Stimulated activated CD4-positive, alpha-beta T cell treated with anti-CD3 and anti-CD28 coated beads, Interleukin-15, amount 100 ng/mL, for 24 hours (primary cell): ENCODE results near the gene GSPT1.
A peak's percentile ranks its signal among the peaks of the same experiment; 100 is the strongest.
"Not testable (repeated sequence)": the region's sequence is repeated elsewhere in the genome, so short reads cannot be mapped to it uniquely, and the experiment has no call there.

Source experiments
- DNase-seq: peaks from one replicate; pipeline ENCODE4 v3.0.0-alpha.2; 2020

The GSPT1 gene

DNA sequence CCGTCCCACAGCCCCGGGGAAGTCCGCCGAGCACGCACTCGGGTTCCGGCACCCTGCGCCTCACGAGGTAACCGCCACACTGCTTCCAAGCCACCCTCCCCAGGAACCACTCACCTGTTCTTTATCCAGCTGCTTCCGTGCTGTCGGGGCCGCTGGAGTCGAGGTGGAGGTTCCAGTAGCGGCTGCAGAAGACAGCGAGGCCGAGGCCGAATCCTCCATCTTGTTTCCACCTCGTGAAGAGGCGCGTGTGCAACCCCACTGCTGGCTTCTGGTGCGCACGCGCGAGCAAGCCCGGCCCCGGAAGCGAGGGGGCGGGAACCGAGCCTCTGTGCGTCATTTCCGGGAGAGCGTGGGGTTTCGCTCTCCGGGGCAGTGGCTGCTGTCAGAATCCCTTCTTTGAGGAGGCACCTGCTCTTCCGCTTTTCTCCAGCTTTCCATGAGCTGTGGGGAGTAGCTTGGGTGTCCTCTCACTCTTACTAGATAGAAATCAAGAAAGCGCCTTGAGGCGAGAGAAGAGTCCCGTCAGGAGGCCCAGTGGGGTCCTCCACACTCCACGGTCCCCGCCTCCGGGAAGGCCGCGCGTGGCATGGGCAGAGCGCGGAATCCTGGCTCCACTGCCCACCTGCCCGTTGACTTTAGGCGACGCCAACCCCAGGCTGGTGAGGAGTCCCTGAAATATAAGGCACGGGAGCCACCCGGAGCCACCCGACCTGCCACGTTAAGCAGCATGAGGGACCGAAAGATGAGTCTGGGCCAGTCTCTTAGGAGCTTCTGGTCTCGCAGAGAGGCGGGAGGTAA, 64.3 kb downstream of the GSPT1 start, which contains the start of gene RSL1D1:
Gene RSL1D1 (minus strand): TSS at position 249 of the 798 bp plus-strand sequence. CDS start 30 bp downstream, at position 219.
- peak; percentile 90 for DNase-seq

DNA sequence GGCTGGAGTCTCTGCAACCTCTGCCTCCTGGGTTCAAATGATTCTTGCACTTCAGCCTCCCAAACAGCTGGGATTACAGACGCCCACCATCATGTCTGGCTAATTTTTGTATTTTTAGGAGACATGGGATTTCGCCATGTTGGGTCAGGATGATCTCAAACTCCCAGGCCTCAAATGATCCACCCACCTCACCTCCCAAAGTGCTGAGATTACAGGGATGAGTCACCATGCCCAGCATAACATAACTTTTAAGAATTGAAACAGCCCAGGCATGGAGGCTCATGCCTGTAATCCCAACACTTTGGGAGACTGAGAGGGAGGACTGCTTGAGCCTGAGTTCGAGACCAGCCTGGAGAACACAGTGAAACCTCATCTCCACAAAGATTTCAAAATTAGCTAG, 66.9 kb downstream of the GSPT1 start:
- no peak for DNase-seq

GRCh38 chr16:11844499-11844898, 71.3 kb downstream of the GSPT1 start:
- DNase-seq = no peak

GRCh38 chr16:11843861-11844260, 71.9 kb downstream of the GSPT1 start:
- DNase-seq = no peak

GRCh38 chr16:11843206-11843605, 72.5 kb downstream of the GSPT1 start:
- DNase-seq = no peak

DNA sequence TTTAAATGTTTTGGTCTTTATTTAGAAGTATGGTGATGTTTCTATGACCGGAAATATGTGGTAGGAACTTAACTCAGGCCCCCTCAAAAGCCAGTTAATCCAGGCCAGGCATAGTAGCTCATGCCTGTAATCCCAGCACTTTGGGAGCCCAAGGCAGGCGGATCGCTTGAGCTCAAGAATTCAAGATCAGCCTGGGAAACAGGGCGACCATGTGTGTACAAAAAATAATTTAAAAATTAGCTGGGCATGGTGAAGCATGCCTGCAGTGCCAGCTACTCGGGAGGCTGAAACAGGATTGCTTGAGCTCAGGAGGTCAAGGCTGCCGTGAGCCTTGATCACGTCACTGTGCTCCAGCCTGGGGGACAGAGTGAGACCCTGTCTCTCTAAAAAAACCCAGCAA, 74.7 kb downstream of the GSPT1 start:
- DNase-seq = no peak

GRCh38 chr16:11836650-11837244, 79.0 kb downstream of the GSPT1 start:
- DNase-seq = no peak

- DNase-seq = no peak
Measured at GRCh38 chr16:11835891-11836649, 79.7 kb downstream of the GSPT1 start.

GRCh38 chr16:11835309-11835708, 80.4 kb downstream of the GSPT1 start:
- no peak for DNase-seq

DNA sequence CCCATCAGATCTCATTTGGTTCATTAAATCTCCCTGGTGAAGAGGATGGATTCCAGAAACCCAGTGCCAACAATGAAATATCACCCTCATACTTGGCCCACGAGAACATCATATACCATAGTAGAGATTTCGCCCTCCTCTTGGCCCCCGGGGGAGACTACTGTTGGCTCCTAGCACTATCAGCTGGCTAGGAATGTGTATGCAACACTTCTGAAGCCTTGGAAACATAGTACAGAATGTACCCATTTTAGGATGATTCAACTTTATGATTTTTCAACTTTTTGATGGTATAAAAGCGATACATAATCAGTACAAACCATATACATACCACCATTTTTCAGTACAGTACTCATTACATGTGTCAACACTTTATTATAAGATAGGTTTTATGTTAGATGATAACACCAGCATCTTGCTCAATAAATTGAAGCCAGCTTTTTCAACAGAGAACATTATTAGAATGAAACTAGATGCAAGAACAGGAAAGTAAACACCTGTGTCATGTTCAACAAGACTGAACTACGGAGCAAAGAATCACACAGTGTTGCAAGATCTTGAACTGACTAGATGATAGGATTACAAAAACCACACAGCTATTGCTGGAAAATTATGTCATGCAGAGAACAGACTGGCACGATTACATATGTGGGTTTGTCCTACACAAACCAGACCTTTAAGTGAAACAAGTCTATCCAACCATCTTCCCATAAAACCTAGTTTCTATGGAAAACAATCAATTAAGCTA, 81.6 kb downstream of the GSPT1 start:
- DNase-seq = no peak

DNA sequence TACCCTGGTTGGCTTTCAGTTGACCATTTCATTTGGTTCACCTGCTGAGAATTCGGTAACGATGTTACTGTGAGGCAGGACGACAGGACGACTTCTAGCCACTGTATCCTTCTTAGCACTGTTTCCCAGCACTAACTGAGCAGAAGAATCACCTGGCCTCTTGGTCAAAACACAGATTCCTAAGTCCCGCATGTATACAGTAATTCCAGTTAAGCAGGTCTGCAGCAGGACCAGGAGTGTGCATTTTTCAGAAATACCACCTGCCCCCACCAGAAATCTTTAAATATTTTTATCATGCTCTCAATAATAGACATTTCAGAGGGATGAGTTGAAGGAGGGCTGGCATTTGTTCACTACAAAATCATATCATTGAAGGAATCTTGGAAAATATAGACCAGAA, 87.1 kb downstream of the GSPT1 start:
- no peak for DNase-seq

DNA sequence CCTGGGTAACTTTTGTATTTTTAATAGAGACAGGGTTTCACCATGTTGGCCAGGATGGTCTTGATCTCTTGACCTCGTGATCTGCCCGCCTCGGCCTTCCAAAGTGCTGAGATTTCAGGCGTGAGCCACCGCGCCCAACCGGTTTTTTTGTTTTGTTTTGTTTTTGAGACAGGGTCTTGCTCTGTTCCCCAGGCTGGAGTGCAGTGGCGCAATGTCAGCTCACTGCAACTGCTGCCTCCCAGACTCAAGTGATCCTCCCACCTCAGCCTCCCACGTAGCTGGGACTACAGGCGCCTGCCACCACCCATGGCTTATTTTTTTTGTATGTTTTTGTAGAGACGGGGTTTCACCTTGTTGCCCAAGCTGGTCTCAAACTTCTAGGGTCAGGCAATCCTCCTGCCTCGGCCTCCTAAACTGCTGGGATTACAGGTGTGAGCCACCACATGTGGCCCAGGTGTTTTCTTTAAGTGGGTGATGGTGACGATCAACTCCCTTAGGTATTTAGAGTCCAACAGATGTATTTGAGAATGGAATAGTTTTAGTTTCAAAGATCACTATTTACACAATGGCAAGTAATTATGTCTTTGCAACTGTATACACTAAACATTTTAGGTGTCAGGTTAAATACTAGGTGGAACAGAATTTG, 90.1 kb downstream of the GSPT1 start:
- DNase-seq = not testable (repeated sequence)

- no peak for DNase-seq
Measured at GRCh38 chr16:11824362-11824761, 91.4 kb downstream of the GSPT1 start.

DNA sequence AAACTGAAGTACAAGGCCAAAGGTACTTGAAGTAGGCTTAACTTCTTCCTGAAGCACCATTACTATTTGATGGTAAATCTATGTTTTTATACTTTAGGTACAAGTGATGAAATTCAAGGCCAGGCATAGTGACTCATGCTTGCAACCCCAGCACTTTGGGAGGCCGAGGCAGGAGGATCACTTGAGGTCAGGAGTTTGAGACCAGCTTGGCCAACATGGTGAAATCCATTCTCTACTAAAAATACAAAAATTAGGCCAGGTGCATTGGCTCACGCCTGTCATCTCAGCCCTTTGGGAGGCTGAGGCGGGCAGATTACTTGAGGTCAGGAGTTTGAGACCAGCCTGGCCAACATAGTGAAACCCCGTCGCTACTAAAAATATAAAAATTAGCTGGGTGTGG, 92.1 kb downstream of the GSPT1 start:
- not testable (repeated sequence) for DNase-seq

- DNase-seq = no peak
Measured at GRCh38 chr16:11819798-11820197, 96.0 kb downstream of the GSPT1 start.

GRCh38 chr16:11818970-11819369, 96.8 kb downstream of the GSPT1 start:
- not testable (repeated sequence) for DNase-seq
